DND-41 (cell line): ENCODE results near the gene CXorf38.

Source experiments
- CTCF ChIP-seq: IDR thresholded peaks from 2 replicates; pipeline ENCODE4 v1.5.1; 2012; ENCODE audit warnings: borderline replicate concordance, low read length, moderate library complexity, mild to moderate bottlenecking; ENCODE audit not compliant: poor library complexity, severe bottlenecking; ENCODE audit errors: extremely low read depth
- EZH2 ChIP-seq: IDR thresholded peaks from 3 replicates; pipeline ENCODE4 v1.6.1; 2012; ENCODE audit warnings: borderline replicate concordance, low read depth, mild to moderate bottlenecking, moderate library complexity, low read length, inconsistent platforms; ENCODE audit not compliant: severe bottlenecking

- TF ChIP-seq CTCF (no peak), EZH2 (no peak)
Measured at GRCh38 chrX:40632199-40632598, 15.2 kb downstream of the CXorf38 start.
